GM13977 (cell line): Measurements from ENCODE around the gene CPNE5.

Experiments used
- DNase-seq: peaks from one replicate; pipeline ENCODE4 v3.0.0; 2012; ENCODE audit warnings: low spot score
- CTCF ChIP-seq: IDR thresholded peaks from 2 replicates; pipeline ENCODE4 v1.5.1; 2012; ENCODE audit warnings: mild to moderate bottlenecking, control low read depth; ENCODE audit not compliant: insufficient read depth; ENCODE audit errors: extremely low read depth, missing control alignments
- in situ Hi-C: fragments of 300-500 bp; cut with MboI; formaldehyde crosslinking; loops from one replicate; pipeline ENCODE4 v1.12.0; 2022; ENCODE audit warnings: low sequenced_read_pairs, low pct_unique_long_range_greater_than_20kb, mixed read lengths, inconsistent platforms; ENCODE audit not compliant: unreplicated experiment

Gene CPNE5

GRCh38 chr6:36836111-36837021, 2.9 kb downstream of the CPNE5 start:
- TF ChIP-seq CTCF, result no peak
- DNase-seq, result no peak
- in situ Hi-C loops, result no loop called here

DNA sequence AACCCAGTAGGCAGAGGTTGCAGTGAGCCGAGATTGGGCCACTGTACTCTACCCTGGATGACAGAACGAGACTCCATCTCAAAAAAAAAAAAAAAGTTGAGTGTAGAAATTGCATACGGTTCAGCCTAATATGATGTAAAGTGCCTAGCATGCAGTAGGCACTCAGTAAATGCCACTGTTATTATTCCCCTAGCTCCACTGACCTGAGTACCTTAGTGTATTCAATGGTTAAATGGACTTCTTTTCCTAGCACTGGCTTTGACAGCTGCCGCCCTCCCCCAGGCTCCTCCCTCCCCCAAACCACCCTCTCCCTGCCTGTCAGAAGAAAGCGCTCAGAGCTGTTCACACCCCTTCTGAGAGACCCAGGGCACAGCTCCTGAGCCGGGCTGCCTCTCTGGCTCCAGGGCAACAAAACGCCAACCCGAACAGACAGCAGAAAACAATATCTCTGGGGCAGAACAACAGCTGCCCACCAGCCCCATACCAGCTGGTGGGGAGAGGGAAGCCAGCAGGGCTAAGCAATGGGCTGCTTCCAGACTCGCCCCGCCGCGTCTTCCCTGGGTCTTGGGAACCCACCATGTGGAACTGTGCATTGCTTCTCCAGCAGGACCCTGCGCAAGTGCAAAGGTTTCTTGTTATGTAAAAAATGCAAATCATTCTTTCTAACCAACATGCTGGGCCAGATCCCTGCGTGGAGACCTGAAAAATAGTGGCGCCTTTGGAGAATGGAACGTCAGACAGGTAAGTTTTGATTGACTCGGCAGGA, 4.5 kb downstream of the CPNE5 start:
- no peak for TF ChIP-seq CTCF
- no peak for DNase-seq
- in situ Hi-C loops, result no loop called here

GRCh38 chr6:36833182-36833789, 6.0 kb downstream of the CPNE5 start:
- no peak for DNase-seq
- TF ChIP-seq CTCF, result no peak
- in situ Hi-C loops, result no loop called here

DNA sequence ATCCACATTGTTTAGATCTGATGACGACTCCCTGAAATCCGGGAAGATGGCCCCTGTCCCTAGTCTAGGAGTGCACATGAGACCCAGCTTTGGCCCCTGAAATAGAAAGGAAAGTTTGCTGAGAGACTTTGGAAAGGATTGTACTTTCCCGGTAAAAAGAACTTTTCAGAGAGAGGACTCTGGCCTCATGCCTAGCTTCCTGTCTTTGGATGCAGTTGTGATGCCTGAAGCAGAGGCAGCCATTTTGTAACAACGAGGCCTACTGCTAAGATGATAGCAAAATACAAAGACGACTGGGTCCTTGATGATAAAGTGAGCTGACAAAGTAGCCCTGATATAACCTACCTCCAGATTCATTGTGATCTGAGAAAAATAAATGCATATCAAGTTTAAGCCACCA, 6.9 kb downstream of the CPNE5 start:
- DNase-seq, result no peak
- no peak for TF ChIP-seq CTCF
- in situ Hi-C loops, result no loop called here

DNA sequence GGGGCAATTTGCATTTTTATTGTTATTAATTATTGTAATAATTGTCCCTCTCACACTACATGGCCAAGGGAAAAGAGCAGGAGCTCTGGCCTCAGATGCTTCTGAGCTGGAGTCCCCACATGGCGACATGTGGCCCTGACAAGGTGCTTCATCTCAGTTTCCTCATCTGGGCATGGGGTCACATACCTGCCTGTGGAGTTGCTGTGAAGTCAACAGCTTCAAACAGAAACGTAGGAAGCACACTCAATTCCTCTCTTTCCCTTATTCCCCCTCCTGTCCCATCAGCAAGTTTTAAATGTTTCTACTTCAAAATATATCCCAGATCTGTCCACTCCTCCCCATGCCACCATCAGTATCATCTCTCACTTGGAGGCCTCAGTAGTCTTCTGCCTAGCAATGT, 8.7 kb downstream of the CPNE5 start:
- TF ChIP-seq CTCF, result no peak
- in situ Hi-C loops, result no loop called here
- no peak for DNase-seq

- TF ChIP-seq CTCF, result no peak
- in situ Hi-C loops, result no loop called here
- DNase-seq, result no peak
These were observed 9.2 kb downstream of the CPNE5 start for GRCh38 chr6:36829919-36830544.
